Panc1 (cell line): ENCODE results near the gene RNASEH1. TPM values are rescaled to one million over a fixed set of nuclear protein-coding genes. Genes with fewer than 3 reads are reported as not detected.

Experiments used
- ATAC-seq: fragments of 200-7000 bp; cut with Tn5 transposase; 2 replicates; pipeline ENCODE4 v1.9.1; 2020; ENCODE audit warnings: mild to moderate bottlenecking, moderate library complexity
- BruUV-seq: library from RNA; stranded (reverse); fragments of 400-500 nt; replicated peaks from 2 replicates; lab custom pipeline; 2021; lab: Mats Ljungman, UMichigan
- CTCF ChIA-PET: fragments of 300-600 bp; sonication (Branson Sonifier 250); formaldehyde crosslinking; loops from one replicate; lab custom pipeline; 2022; ENCODE audit warnings: antibody characterized with exemption; lab: Charles Lee
- POLR2A ChIA-PET: fragments of 300-600 bp; sonication (Branson Sonifier 250); formaldehyde crosslinking; loops from one replicate; lab custom pipeline; 2022; ENCODE audit warnings: antibody characterized with exemption; lab: Charles Lee
- DNase-seq: peaks from one replicate; pipeline ENCODE4 v3.0.0-alpha.2; 2010; ENCODE audit warnings: low read depth, low spot score
- H3K27ac ChIP-seq: 2 replicates; pipeline ENCODE4 v1.5.1; 2011; ENCODE audit warnings: mild to moderate bottlenecking, low read length, inconsistent platforms
- H3K27me3 ChIP-seq: fragments of 200-500 bp; sonication (Bioruptor generic); 2 replicates; pipeline ENCODE4 v1.6.0; 2014; ENCODE audit warnings: low read length, inconsistent platforms; ENCODE audit not compliant: control insufficient read depth, insufficient read depth
- H3K36me3 ChIP-seq: fragments of 200-500 bp; sonication (Bioruptor generic); 2 replicates; pipeline ENCODE4 v1.5.1; 2014; ENCODE audit warnings: inconsistent platforms, mild to moderate bottlenecking, low read length, moderate library complexity; ENCODE audit not compliant: control insufficient read depth, insufficient read depth
- H3K4me1 ChIP-seq: 2 replicates; pipeline ENCODE4 v1.5.1; 2011; ENCODE audit warnings: inconsistent platforms, mild to moderate bottlenecking, low read length, moderate library complexity; ENCODE audit not compliant: control insufficient read depth, insufficient read depth
- H3K4me3 ChIP-seq, 2 experiments: 2 replicates each; pipeline ENCODE4 v1.5.1; 2011 to 2012; ENCODE audit warnings: low read depth in 2 of 2, low read length in 2 of 2, mild to moderate bottlenecking in 2 of 2, inconsistent platforms in 1 of 2, moderate library complexity in 1 of 2
- H3K9me3 ChIP-seq: fragments of 200-500 bp; sonication (Bioruptor generic); 2 replicates; pipeline ENCODE4 v1.5.1; 2014; ENCODE audit warnings: low read depth, mild to moderate bottlenecking, inconsistent platforms, low read length, moderate library complexity; ENCODE audit not compliant: control insufficient read depth, insufficient read depth
- CTCF ChIP-seq: fragments of 450-650 bp; IDR thresholded peaks from 2 replicates; pipeline ENCODE4 v1.5.1; 2017; ENCODE audit warnings: mild to moderate bottlenecking
- POLR2AphosphoS5 ChIP-seq: IDR thresholded peaks from 2 replicates; pipeline ENCODE4 v1.6.1; 2012; ENCODE audit warnings: mild to moderate bottlenecking, low read depth, low read length, moderate library complexity
- REST ChIP-seq, 2 experiments: IDR thresholded peaks; 2 replicates each; pipeline ENCODE4 v1.6.1; 2011 to 2012; ENCODE audit warnings: low read depth in 2 of 2, control low read depth in 1 of 2, low read length in 1 of 2, mild to moderate bottlenecking in 1 of 2, moderate library complexity in 1 of 2; ENCODE audit not compliant: insufficient read depth in 1 of 2
- SIN3A ChIP-seq: IDR thresholded peaks from 2 replicates; pipeline ENCODE4 v1.6.1; 2012; ENCODE audit warnings: low read depth, mild to moderate bottlenecking, low read length, moderate library complexity, borderline replicate concordance; ENCODE audit not compliant: insufficient read depth
- TCF7L2 ChIP-seq: IDR thresholded peaks from 2 replicates; pipeline ENCODE4 v1.6.1; 2011; ENCODE audit warnings: mild to moderate bottlenecking, low read depth, low read length, inconsistent platforms
- in situ Hi-C: cut with HindIII; loops from 2 replicates; pipeline ENCODE4 v1.10.0; 2016; ENCODE audit warnings: low sequenced_read_pairs, low pct_unique_long_range_greater_than_20kb
- intact Hi-C: fragments of 100-400 bp; cut with micrococcal nuclease; formaldehyde crosslinking; loops from one replicate; pipeline ENCODE4 v1.10.0; 2022; ENCODE audit not compliant: unreplicated experiment
- total RNA-seq: library from RNA; stranded (reverse); gene quantifications from one replicate; pipeline ENCODE4 v1.2.1, GENCODE V29; 2021; ENCODE audit not compliant: unreplicated experiment

RNASEH1 gene
- total RNA-seq, 1 experiment from 2014 or later, result 43.7 TPM

DNA sequence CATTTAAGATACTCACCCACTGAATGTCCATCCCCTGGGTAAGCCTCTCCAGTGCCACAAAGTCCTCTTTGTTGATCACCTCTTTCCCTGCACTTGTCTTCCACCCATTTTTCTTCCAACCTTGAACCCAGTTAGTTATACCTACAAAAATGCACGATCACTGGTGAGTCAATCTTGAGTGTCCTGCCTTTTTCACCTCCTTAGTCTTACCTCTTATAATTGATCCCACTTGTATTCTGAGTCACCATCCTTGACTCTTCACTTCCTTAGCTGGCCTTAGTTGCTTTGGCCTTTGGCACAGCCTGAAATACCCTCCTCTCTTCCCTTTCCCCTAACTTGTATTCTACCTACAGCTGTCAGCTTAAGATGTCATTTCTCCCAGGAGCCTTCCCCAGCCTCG lies 10.2 kb downstream of the RNASEH1 start:
- Histone ChIP-seq H3K36me3 (peaks cover 28% of the 10 kb centered on the region), H3K9me3 (no peaks in the 10 kb centered on the region), H3K27me3 (no peaks in the 10 kb centered on the region), H3K4me3 (no peak overlapping the region), H3K27ac (no peak overlapping the region), H3K4me1 (no peaks in the 10 kb centered on the region)
- no TSS peak for BruUV-seq
- POLR2A ChIA-PET, result no interaction called here
- ATAC-seq (no peak), DNase-seq (no peak)
- CTCF ChIA-PET, result no interaction called here
- TF ChIP-seq CTCF (no peak), POLR2AphosphoS5 (no peak), TCF7L2 (no peak), SIN3A (no peak), REST (IDR thresholded peaks at IDR 0.05; ENCODE audit: insufficient read depth in 1 of 2, low read depth in 2 of 2, low read length in 1 of 2) (no peak)
- intact Hi-C loops, result no loop called here
- in situ Hi-C loops, result no loop called here

- ChIA-PET CTCF (no interaction called here), POLR2A (no interaction called here)
- Histone ChIP-seq H3K4me1 (no peaks in the 10 kb centered on the region), H3K36me3 (peaks cover 27% of the 10 kb centered on the region), H3K9me3 (no peaks in the 10 kb centered on the region), H3K27ac (no peak overlapping the region), H3K27me3 (no peaks in the 10 kb centered on the region), H3K4me3 (no peak overlapping the region)
- no peak for TF ChIP-seq SIN3A
- no peak for TF ChIP-seq REST (IDR thresholded peaks at IDR 0.05; ENCODE audit: insufficient read depth in 1 of 2, low read depth in 2 of 2, low read length in 1 of 2)
- no peak for TF ChIP-seq POLR2AphosphoS5
- no peak for TF ChIP-seq CTCF
- no peak for TF ChIP-seq TCF7L2
- ATAC-seq (no peak), DNase-seq (no peak)
- intact Hi-C loops (no loop called here), in situ Hi-C loops (no loop called here)
- no TSS peak for BruUV-seq
These were observed 12.2 kb downstream of the RNASEH1 start for GRCh38 chr2:3545788-3546478.
